Loucy (cell line): ENCODE data around the gene ECM2.

Source experiments
- H2AFZ ChIP-seq: fragments of 200-600 bp; sonication (generic); 2 replicates; pipeline ENCODE4 v1.6.0; 2016; ENCODE audit warnings: antibody characterized with exemption, mild to moderate bottlenecking, low read length, moderate library complexity
- H3F3A ChIP-seq: fragments of 200-600 bp; 2 replicates; pipeline ENCODE4 v1.6.0; 2016; ENCODE audit warnings: antibody characterized with exemption, low read depth, mild to moderate bottlenecking
- H3K27me3 ChIP-seq: fragments of 200-600 bp; sonication (generic); 2 replicates; pipeline ENCODE4 v1.6.1; 2014; ENCODE audit warnings: low read length, mild to moderate bottlenecking; ENCODE audit not compliant: insufficient read depth, poor library complexity, severe bottlenecking
- H3K36me3 ChIP-seq: fragments of 200-600 bp; sonication (generic); 2 replicates; pipeline ENCODE4 v1.6.1; 2016; ENCODE audit warnings: low read length; ENCODE audit not compliant: insufficient read depth
- H3K4me1 ChIP-seq: fragments of 200-600 bp; sonication (generic); 2 replicates; pipeline ENCODE4 v1.5.1; 2014; ENCODE audit warnings: low read length, mild to moderate bottlenecking; ENCODE audit not compliant: insufficient read depth, poor library complexity, severe bottlenecking
- H3K4me2 ChIP-seq: fragments of 200-600 bp; sonication (generic); 2 replicates; pipeline ENCODE4 v1.6.0; 2014; ENCODE audit warnings: antibody characterized with exemption, low read length, low read depth, mild to moderate bottlenecking; ENCODE audit not compliant: poor library complexity, severe bottlenecking
- H3K4me3 ChIP-seq: fragments of 200-600 bp; sonication (generic); 2 replicates; pipeline ENCODE4 v1.5.1; 2014; ENCODE audit warnings: low read length, mild to moderate bottlenecking, mixed read lengths; ENCODE audit not compliant: poor library complexity, severe bottlenecking
- H3K79me2 ChIP-seq: fragments of 200-600 bp; sonication (generic); 2 replicates; pipeline ENCODE4 v1.6.1; 2014; ENCODE audit warnings: low read length; ENCODE audit not compliant: insufficient read depth
- H3K9ac ChIP-seq: fragments of 200-600 bp; sonication (generic); 2 replicates; pipeline ENCODE4 v1.6.0; 2014; ENCODE audit warnings: mild to moderate bottlenecking, low read depth, low read length, moderate library complexity; ENCODE audit not compliant: poor library complexity, severe bottlenecking
- H3K9me2 ChIP-seq: fragments of 200-600 bp; sonication (generic); replicated peaks from 2 replicates; pipeline ENCODE4 v1.6.1; 2016; ENCODE audit warnings: low read depth, low read length, mixed read lengths
- H3K9me3 ChIP-seq: fragments of 200-600 bp; sonication (generic); 2 replicates; pipeline ENCODE4 v1.6.1; 2014; ENCODE audit warnings: mild to moderate bottlenecking, antibody characterized with exemption, low read length, low read depth; ENCODE audit not compliant: insufficient read depth
- H4K20me1 ChIP-seq: fragments of 200-600 bp; sonication (generic); 2 replicates; pipeline ENCODE4 v1.6.0; 2014; ENCODE audit warnings: antibody characterized with exemption, low read length, mild to moderate bottlenecking; ENCODE audit not compliant: insufficient read depth, poor library complexity, severe bottlenecking
- CTCF ChIP-seq: fragments of 200-600 bp; sonication (generic); conservative IDR thresholded peaks from 2 replicates; pipeline ENCODE4 v1.5.1; 2014; ENCODE audit warnings: mild to moderate bottlenecking, antibody characterized with exemption, low read length
- EZH2phosphoT487 ChIP-seq: fragments of 200-600 bp; IDR thresholded peaks from 2 replicates; pipeline ENCODE4 v1.6.1; 2018; ENCODE audit warnings: antibody characterized with exemption, mild to moderate bottlenecking, moderate library complexity, borderline replicate concordance

Gene ECM2

DNA sequence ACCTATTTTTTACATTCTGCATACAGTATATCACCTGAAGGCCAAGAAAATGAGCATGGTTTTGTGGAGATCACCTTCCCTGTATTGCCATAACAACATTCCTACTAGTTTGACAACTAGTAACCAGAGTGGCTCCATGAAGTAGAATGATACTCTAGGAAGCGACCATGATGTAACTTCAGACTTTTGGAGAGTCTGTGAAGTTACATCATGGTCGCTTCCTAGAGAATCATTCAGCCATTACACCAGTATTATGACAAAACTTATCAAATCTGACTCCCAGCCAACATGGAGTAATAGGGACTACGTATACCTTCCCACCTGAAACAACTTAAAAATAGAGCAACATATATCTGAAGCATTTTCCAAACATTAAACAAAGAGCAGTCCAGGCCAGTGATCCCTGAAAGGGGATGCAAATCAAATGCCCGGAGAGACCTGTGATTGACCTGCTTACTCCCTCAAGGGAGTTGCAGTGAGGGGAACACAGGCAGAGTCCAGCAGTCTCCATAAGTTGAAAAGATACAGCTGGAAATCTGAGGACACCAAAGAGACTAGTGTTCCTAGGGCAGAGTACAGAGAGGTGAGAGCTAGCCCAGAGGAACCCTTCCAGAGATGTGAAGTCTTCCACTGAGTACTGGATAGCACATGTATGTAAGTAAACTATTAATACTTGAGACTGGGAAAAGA, 7.8 kb downstream of the ECM2 start:
- H4K20me1 ChIP-seq: no peaks in the 10 kb centered on the region
- no peaks in the 10 kb centered on the region for H3F3A ChIP-seq
- no peak overlapping the region for H2AFZ ChIP-seq
- no peak overlapping the region for H3K9ac ChIP-seq
- no peak for TF ChIP-seq EZH2phosphoT487
- no peak for TF ChIP-seq CTCF
- H3K79me2 ChIP-seq: no peaks in the 10 kb centered on the region
- no peak overlapping the region for H3K4me2 ChIP-seq
- no peak overlapping the region for H3K4me3 ChIP-seq
- H3K9me3 ChIP-seq: no peaks in the 10 kb centered on the region
- no peaks in the 10 kb centered on the region for H3K36me3 ChIP-seq
- no peaks in the 10 kb centered on the region for H3K4me1 ChIP-seq
- H3K9me2 ChIP-seq: no peaks in the 10 kb centered on the region
- H3K27me3 ChIP-seq: no peaks in the 10 kb centered on the region

DNA sequence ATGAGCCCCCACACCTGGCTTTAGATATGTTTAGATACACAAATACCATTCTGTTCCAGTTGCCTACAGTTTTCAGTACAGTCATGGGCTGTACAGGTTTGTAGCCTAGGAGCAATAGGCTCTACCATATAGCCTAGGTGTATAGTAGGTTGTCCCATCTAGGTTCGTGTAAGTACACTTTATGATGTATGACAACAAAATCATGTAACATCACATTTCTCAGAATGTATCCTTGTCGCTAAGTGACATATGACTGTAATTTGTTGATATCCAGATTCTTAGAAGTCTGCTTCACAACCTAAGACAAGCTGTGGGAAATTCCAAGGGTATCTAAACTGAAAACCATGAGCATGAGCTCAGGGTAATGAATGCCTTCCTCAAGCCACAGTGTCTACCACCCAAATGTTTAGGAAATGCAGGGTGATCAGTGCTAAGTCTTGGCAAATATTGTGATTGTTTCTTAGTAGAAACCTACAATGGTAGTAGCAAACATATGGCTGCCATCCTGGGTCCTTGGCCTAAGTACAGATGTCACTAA, 8.4 kb downstream of the ECM2 start:
- Histone ChIP-seq H3K4me3 (no peak overlapping the region), H4K20me1 (no peaks in the 10 kb centered on the region), H2AFZ (no peak overlapping the region), H3K27me3 (no peaks in the 10 kb centered on the region), H3K9me3 (no peaks in the 10 kb centered on the region), H3K9ac (no peak overlapping the region), H3K79me2 (no peaks in the 10 kb centered on the region), H3K4me1 (no peaks in the 10 kb centered on the region), H3K4me2 (no peak overlapping the region), H3K36me3 (no peaks in the 10 kb centered on the region), H3F3A (no peaks in the 10 kb centered on the region), H3K9me2 (no peaks in the 10 kb centered on the region)
- no peak for TF ChIP-seq EZH2phosphoT487
- no peak for TF ChIP-seq CTCF

DNA sequence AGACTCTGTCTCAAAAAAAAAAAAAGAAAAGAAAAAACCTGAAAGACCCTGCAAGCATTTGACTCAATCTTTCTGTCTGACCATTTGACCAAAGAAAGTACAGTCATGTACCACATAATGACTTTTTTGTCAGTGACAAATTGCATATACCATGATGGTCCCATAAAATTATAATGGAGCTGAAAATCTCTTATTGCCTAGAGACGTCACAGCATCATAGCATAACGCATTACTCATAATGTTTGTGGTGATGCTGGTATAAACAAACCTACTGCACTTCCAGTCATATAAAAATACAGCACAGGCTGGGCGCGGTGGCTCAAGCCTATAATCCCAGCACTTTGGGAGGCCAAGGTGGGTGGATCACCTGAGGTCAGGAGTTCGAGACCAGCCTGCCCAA, 10.5 kb downstream of the ECM2 start:
- H3F3A ChIP-seq: no peaks in the 10 kb centered on the region
- no peak overlapping the region for H3K4me3 ChIP-seq
- no peak overlapping the region for H3K9ac ChIP-seq
- H3K36me3 ChIP-seq: no peaks in the 10 kb centered on the region
- H2AFZ ChIP-seq: no peak overlapping the region
- no peak for TF ChIP-seq CTCF
- TF ChIP-seq EZH2phosphoT487: no peak
- H3K9me3 ChIP-seq: no peaks in the 10 kb centered on the region
- H3K4me1 ChIP-seq: no peaks in the 10 kb centered on the region
- no peaks in the 10 kb centered on the region for H4K20me1 ChIP-seq
- no peaks in the 10 kb centered on the region for H3K79me2 ChIP-seq
- no peaks in the 10 kb centered on the region for H3K9me2 ChIP-seq
- H3K27me3 ChIP-seq: no peaks in the 10 kb centered on the region
- H3K4me2 ChIP-seq: no peak overlapping the region
